Mammary epithelial cell (primary cell): ENCODE results near the gene TMEM151A.

ENCODE experiments used
- EZH2 ChIP-seq: IDR thresholded peaks from 2 replicates; pipeline ENCODE4 v1.6.1; 2012; ENCODE audit warnings: low read length, inconsistent platforms, borderline replicate concordance
- TF ChIP-seq, protein P1 (sequence below), 2 donors: IDR thresholded peaks in 1 of 2; conservative IDR thresholded peaks in 1 of 2; 2 replicates each; pipeline ENCODE4 v1.5.1; 2011 to 2012; ENCODE audit warnings: inconsistent platforms in 2 of 2, low read length in 2 of 2, mild to moderate bottlenecking in 2 of 2, control low read depth in 1 of 2, low read depth in 1 of 2; ENCODE audit not compliant: insufficient read depth in 1 of 2; ENCODE audit errors: extremely low read depth in 1 of 2

DNA sequence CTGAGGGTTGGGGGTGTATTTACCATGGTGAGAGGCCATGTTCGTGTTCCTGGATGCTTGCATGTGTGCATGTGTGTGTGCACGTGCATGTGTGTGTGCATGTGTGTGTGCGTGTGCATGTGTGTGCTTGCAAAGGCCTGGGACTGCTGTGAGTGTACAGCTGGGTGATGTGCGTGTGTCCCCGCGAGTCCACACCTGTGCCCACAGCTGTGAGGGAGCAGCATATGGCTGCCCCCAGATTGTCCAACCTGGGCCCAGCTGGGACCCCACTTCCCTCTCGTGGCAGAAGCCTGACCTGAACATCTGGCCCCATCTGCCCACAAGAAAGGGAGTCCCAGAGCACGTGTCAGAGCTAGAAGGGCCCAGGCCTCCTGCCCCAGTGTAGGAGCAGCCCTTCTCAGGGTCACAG lies 33.6 kb downstream of the TMEM151A start:
- TF ChIP-seq EZH2, result no peak
- TF ChIP-seq, protein P1, sequence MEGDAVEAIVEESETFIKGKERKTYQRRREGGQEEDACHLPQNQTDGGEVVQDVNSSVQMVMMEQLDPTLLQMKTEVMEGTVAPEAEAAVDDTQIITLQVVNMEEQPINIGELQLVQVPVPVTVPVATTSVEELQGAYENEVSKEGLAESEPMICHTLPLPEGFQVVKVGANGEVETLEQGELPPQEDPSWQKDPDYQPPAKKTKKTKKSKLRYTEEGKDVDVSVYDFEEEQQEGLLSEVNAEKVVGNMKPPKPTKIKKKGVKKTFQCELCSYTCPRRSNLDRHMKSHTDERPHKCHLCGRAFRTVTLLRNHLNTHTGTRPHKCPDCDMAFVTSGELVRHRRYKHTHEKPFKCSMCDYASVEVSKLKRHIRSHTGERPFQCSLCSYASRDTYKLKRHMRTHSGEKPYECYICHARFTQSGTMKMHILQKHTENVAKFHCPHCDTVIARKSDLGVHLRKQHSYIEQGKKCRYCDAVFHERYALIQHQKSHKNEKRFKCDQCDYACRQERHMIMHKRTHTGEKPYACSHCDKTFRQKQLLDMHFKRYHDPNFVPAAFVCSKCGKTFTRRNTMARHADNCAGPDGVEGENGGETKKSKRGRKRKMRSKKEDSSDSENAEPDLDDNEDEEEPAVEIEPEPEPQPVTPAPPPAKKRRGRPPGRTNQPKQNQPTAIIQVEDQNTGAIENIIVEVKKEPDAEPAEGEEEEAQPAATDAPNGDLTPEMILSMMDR (conservative IDR thresholded peaks at IDR 0.05 in 1 of 2, IDR thresholded peaks at IDR 0.05 in 1 of 2; ENCODE audit: extremely low read depth in 1 of 2, insufficient read depth in 1 of 2, low read depth in 1 of 2, low read length in 2 of 2), result no peak
